Aorta (tissue), 5 donors: ENCODE data around the gene FGF18. TPM values are rescaled to one million over a fixed set of nuclear protein-coding genes. Genes with fewer than 3 reads are reported as not detected.
A peak's percentile ranks its signal among the peaks of the same experiment; 100 is the strongest.

Experiments
- ATAC-seq: fragments of 200-7000 bp; cut with Tn5 transposase; one replicate; pipeline ENCODE4 v1.9.1; 2022; ENCODE audit warnings: moderate library complexity; ENCODE audit not compliant: low FRiP score
- DNase-seq, 2 donors: peaks; one replicate each; pipeline ENCODE4 v3.0.0-alpha.2; 2020
- H3K27ac ChIP-seq, 2 donors: one replicate each; pipeline ENCODE4 v1.5.1; 2013; ENCODE audit warnings: low read length in 2 of 2, mild to moderate bottlenecking in 2 of 2, moderate library complexity in 2 of 2, control low read depth in 1 of 2, inconsistent platforms in 1 of 2, low read depth in 1 of 2
- H3K27me3 ChIP-seq, 2 donors: one replicate each; pipeline ENCODE4 v1.6.1; 2013; ENCODE audit warnings: control low read depth in 1 of 2, low read length in 1 of 2, mild to moderate bottlenecking in 1 of 2, moderate library complexity in 1 of 2; ENCODE audit not compliant: insufficient read depth in 2 of 2, control insufficient read depth in 1 of 2
- H3K36me3 ChIP-seq, 2 donors: one replicate each; pipeline ENCODE4 v1.6.1; 2013; ENCODE audit warnings: control low read depth in 1 of 2, low read length in 1 of 2, mild to moderate bottlenecking in 1 of 2; ENCODE audit not compliant: insufficient read depth in 2 of 2, control insufficient read depth in 1 of 2
- H3K4me1 ChIP-seq, 2 donors: one replicate each; pipeline ENCODE4 v1.6.1; 2013; ENCODE audit warnings: low read length in 2 of 2, control low read depth in 1 of 2, mild to moderate bottlenecking in 1 of 2, moderate library complexity in 1 of 2; ENCODE audit not compliant: insufficient read depth in 2 of 2, control insufficient read depth in 1 of 2
- H3K4me3 ChIP-seq, 2 donors: one replicate each; pipeline ENCODE4 v1.5.1; 2013; ENCODE audit warnings: low read length in 2 of 2, control low read depth in 1 of 2, mild to moderate bottlenecking in 1 of 2
- H3K9me3 ChIP-seq: one replicate; pipeline ENCODE4 v1.6.1; 2013; ENCODE audit warnings: mild to moderate bottlenecking, low read length; ENCODE audit not compliant: control insufficient read depth
- WGBS, 2 donors: extraction: QIAGEN DNeasy Blood & Tissue Kit; methylation state at CpG; one replicate each; pipeline ENCODE4 v1.1.7; 2013; 5-methylcytosine and 5-hydroxymethylcytosine counted together
- intact Hi-C, 2 donors: fragments of 100-400 bp; cut with DNase I; formaldehyde crosslinking; loops; one replicate each; pipeline versions ENCODE4 v1.14.2 to v1.15.0; 2022
- polyA plus RNA-seq, 2 donors: library from polyadenylated mRNA; stranded (reverse); fragments of 200-250 nt; gene quantifications; one replicate each; pipeline ENCODE4 v1.2.3, GENCODE V29; 2013
- total RNA-seq, 2 donors: library from RNA; stranded (reverse); fragmentation: NEBNext Ultra II Directional; extraction: Animal tissue kit (Norgen Biotek cat#: 25700); gene quantifications; one replicate each; pipeline ENCODE4 v1.2.1, GENCODE V29; 2021
- donor health status: healthy with polysubstance abuse.
- donor health status: Bipolar disorder and iron deficiency.
- donor health status: DM: no; HTN: no; CAD: no.
- donor health status: DM: no; HTN: no; CAD: no.
- donor health status: DM: yes; HTN: yes; CAD: no.

Gene FGF18
- total and polyA plus RNA-seq, 4 donors = 2.1 to 15.2 (median 2.9) TPM; not detected in 1

DNA sequence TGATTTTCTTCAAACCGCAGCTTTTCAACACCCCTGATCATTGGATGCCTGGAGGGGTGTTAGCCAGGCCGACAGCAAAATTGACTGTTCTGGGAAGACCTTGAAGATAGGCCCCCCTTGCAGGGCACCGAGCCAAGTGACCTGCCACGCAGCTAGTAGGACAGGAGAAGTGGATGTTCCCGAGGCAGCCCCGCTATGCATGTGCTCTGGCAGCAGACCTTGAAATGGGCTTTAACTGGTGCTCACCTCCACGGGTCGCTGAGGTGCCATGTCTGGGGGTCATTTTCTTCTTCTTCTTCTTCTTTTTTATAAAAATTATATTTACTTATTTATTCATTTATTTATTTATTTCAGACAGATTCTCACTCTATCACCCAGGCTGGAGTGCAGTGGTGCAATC lies 12.6 kb downstream of the FGF18 start:
- intact Hi-C loops = no loop called here
- no peak overlapping the region for H3K4me3 ChIP-seq
- peak; percentile 41 to 52 for DNase-seq
- H3K36me3 ChIP-seq = no peaks in the 10 kb centered on the region
- WGBS, 2 donors = 78 to 79% methylated on average over 8 of the region's 8 CpGs
- H3K27ac ChIP-seq = no peak overlapping the region
- H3K4me1 ChIP-seq = no peaks in the 10 kb centered on the region
- ATAC-seq = no peak
- no peaks in the 10 kb centered on the region for H3K27me3 ChIP-seq
- H3K9me3 ChIP-seq = no peaks in the 10 kb centered on the region

DNA sequence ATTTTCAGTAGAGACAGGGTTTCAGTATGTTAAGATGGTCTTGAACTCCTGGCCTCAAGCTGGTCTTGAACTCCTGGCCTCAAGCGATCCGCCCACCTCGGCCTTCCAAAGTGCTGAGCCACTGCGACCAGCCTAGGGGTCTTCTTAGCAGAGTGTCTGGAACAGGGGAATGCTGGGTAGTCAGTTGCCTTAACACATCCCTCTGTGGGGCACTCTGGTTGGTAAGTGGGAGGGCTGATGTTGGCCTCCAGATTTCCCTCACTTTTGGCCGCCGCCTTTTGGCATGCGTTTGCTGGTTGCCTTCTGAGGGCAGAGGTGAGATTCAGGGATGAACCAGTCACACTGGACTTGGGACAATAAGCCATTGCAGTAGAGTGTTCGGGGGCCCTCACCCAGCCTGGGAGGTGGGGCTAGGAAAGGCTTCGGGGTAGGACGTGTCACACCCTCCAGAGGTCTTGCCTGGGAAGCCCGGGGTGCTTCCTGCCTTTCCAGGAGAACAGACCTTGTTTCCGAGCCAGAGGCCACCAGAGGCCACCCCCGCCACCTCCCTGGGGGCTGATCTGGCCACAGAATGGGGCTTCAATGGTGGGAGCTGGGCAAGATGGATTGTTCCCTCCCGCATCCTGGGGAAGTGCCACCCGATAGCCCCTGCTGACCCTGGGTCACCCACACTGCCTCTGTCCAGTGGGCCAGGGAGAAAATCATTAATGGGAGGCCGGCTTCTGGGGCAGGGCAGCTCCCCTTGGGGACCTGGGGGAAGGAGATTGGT lies 13.3 kb downstream of the FGF18 start:
- 94 to 95% methylated on average over 16 of the region's 16 CpGs for WGBS, 2 donors
- H3K4me3 ChIP-seq = no peak overlapping the region
- H3K4me1 ChIP-seq = no peaks in the 10 kb centered on the region
- ATAC-seq = no peak
- no peak overlapping the region for H3K27ac ChIP-seq
- DNase-seq = peak; percentile 22 to 24
- H3K27me3 ChIP-seq = no peaks in the 10 kb centered on the region
- H3K36me3 ChIP-seq = no peaks in the 10 kb centered on the region
- no peaks in the 10 kb centered on the region for H3K9me3 ChIP-seq
- intact Hi-C loops = no loop called here

DNA sequence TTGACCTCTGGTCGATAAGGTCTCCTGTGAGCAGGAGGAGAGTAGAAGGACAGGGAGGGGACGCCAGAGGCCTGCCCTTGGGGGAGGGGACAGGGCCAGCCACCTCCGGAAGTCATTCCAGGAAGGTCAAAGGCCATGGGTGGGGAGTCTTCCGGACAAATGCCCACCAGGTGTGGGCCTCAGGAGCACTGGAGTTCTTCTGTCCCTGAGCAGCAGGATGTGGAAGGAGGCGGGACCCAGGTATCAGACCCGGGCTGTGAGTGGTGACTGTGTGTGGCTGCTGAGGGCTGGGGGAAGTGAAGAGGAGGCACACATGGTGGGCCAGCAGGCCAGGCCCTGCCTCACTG lies 13.9 kb downstream of the FGF18 start:
- intact Hi-C loops = no loop called here
- no peak for ATAC-seq

DNA sequence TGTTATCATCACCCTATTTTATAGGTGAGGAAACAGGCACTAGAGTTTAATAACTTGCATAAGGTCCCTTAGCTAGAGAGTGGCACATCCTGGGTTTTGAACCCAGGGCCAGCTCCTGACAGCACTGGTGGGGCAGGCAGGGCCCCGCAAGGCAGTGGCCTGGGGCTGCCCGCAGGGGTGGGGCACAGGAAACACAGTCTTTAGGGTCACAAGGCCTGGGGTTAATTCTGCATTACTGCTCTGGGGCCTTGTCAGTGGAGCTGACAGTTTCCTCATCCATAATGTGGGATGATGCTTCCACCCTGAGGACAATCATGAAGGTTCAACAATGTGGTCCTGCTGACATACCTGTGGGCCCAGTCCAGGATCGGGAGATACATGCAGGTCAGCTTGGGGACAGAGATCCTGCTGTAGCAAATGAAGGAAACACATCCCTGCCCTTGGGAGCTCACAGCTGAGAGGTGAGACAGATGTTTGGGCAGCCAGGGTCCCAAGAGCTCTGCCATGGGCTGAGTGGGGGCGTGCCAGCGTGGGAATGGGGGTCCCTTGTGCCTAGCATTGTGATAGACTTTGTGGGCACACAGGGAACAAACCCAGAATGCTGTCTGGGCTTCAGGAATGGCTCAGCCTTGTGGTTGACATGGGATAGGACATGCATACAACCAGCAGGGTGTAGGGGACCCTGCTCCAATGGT lies 14.7 kb downstream of the FGF18 start:
- intact Hi-C loops = no loop called here
- Histone ChIP-seq H3K4me3 (no peak overlapping the region), H3K27me3 (no peaks in the 10 kb centered on the region), H3K36me3 (no peaks in the 10 kb centered on the region), H3K27ac (no peak overlapping the region), H3K9me3 (no peaks in the 10 kb centered on the region), H3K4me1 (no peaks in the 10 kb centered on the region)
- peak; percentile 35 to 48 for DNase-seq
- no peak for ATAC-seq
- 94% methylated on average over 5 of the region's 5 CpGs for WGBS, 2 donors

More for the DNA sequence above, 13.9 kb downstream of the FGF18 start:
- DNase-seq = peak in 1 of 2 donors; percentile 50
- no peak overlapping the region for H3K27ac ChIP-seq
- no peaks in the 10 kb centered on the region for H3K4me1 ChIP-seq
- no peaks in the 10 kb centered on the region for H3K36me3 ChIP-seq
- H3K9me3 ChIP-seq = no peaks in the 10 kb centered on the region
- no peak overlapping the region for H3K4me3 ChIP-seq
- H3K27me3 ChIP-seq = no peaks in the 10 kb centered on the region
- WGBS, 2 donors = 87 to 90% methylated on average over 6 of the region's 6 CpGs

DNA sequence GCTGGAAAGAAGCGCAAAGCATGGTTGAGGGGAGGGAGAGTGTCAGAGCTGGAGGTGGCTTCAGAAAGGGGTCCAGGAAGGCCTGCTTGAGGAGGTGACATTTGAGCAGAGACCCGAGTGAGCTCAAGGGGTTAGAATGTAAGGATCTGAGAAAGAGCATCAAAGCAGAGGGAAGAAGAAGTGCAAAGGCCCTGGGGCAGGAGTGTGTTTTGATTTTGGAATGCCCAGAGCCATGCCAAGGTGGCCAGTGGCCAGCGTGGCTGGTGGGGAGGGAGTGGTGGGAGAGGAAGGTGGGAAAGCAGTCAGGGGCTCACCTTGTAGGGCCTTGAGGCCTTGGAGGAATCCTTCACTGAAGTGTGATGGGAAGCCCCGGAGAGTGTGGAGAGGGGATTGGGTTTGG lies 15.4 kb downstream of the FGF18 start:
- intact Hi-C loops = no loop called here
- no peak overlapping the region for H3K4me3 ChIP-seq
- WGBS, 2 donors = 93 to 96% methylated on average over 4 of the region's 4 CpGs
- H3K27me3 ChIP-seq = no peaks in the 10 kb centered on the region
- H3K9me3 ChIP-seq = no peaks in the 10 kb centered on the region
- H3K27ac ChIP-seq = no peak overlapping the region
- DNase-seq (peak; percentile 14 to 38), ATAC-seq (no peak)
- no peaks in the 10 kb centered on the region for H3K36me3 ChIP-seq
- no peaks in the 10 kb centered on the region for H3K4me1 ChIP-seq

DNA sequence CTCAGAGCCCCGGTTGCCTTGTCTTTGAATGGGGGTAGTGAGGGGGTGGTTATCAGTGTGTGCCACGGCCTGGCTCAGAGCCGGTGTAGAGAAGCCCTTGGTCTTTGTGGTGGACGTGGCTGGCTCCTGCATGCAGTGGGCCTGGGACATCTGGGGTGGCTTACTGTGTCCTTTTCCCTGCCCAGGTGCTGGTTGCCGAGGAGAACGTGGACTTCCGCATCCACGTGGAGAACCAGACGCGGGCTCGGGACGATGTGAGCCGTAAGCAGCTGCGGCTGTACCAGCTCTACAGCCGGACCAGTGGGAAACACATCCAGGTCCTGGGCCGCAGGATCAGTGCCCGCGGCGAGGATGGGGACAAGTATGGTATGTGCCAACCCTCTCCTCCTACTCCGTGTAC lies 16.5 kb downstream of the FGF18 start:
- intact Hi-C loops = no loop called here
- H3K9me3 ChIP-seq = no peaks in the 10 kb centered on the region
- ATAC-seq = no peak
- no peaks in the 10 kb centered on the region for H3K4me1 ChIP-seq
- H3K27me3 ChIP-seq = no peaks in the 10 kb centered on the region
- H3K36me3 ChIP-seq = no peaks in the 10 kb centered on the region
- WGBS, 2 donors = 96 to 97% methylated on average over 20 of the region's 20 CpGs
- H3K27ac ChIP-seq = no peak overlapping the region
- DNase-seq = no peak
- H3K4me3 ChIP-seq = no peak overlapping the region

DNA sequence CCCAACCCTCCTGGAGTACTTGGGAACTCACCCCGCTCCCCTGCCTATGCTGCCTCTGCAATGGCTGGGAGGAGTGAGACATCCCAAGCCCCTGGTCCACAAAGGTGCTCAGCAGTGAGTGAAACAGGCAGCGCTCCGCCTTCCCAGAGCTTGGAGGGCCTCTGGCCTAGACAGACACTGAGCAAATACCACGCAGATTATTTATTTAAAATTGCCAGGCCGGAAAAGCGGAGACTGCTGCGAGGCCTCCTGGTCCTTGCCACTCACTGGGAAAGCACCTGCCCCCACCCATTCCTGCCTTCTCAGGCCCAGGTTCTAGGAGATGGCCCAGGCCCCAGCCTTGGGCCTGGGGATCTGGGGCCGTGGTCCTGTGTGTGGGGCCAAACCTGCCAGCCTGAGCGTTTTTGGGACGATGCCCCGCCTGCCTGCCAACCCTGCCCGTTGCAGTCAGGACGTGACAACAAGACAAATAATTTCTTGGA lies 17.4 kb downstream of the FGF18 start:
- ATAC-seq = no peak
- intact Hi-C loops = no loop called here

DNA sequence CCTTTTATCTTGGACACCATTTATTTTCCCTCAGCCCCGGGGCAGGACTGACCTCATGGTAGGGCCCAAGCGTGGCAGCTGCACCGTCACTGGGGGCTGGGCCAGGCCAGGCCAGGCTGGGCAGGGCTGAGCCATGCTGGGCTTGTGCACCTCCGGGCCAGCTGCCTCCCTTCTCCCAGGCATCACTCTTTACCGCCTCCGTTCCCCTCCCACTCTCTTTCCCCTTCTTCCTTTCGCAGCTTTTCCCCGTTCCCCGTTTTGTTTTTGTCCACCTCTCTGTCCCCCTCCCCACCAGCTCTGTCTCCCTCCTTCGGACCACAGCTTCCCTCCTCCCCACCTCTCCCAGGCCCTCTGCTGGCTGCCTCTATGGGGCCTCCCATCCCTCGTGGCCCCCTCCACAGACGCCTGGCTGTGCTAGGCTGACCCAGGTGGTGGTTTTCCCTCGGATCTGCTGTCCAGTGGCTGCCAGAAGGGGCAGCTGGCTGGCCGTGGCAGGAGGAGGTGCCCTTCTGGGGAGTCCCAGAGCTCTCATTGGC lies 17.9 kb downstream of the FGF18 start:
- Histone ChIP-seq H3K27ac (no peak overlapping the region), H3K4me3 (no peak overlapping the region), H3K27me3 (no peaks in the 10 kb centered on the region), H3K9me3 (no peaks in the 10 kb centered on the region), H3K36me3 (no peaks in the 10 kb centered on the region), H3K4me1 (no peaks in the 10 kb centered on the region)
- ATAC-seq (no peak), DNase-seq (no peak)
- intact Hi-C loops = no loop called here
- WGBS, 2 donors = 10 to 24% methylated on average over 14 of the region's 14 CpGs

More for the DNA sequence above, 17.4 kb downstream of the FGF18 start:
- no peaks in the 10 kb centered on the region for H3K27me3 ChIP-seq
- no peak for DNase-seq
- H3K27ac ChIP-seq = no peak overlapping the region
- WGBS, 2 donors = 42 to 49% methylated on average over 13 of the region's 13 CpGs
- no peaks in the 10 kb centered on the region for H3K9me3 ChIP-seq
- no peaks in the 10 kb centered on the region for H3K36me3 ChIP-seq
- no peak overlapping the region for H3K4me3 ChIP-seq
- H3K4me1 ChIP-seq = no peaks in the 10 kb centered on the region

DNA sequence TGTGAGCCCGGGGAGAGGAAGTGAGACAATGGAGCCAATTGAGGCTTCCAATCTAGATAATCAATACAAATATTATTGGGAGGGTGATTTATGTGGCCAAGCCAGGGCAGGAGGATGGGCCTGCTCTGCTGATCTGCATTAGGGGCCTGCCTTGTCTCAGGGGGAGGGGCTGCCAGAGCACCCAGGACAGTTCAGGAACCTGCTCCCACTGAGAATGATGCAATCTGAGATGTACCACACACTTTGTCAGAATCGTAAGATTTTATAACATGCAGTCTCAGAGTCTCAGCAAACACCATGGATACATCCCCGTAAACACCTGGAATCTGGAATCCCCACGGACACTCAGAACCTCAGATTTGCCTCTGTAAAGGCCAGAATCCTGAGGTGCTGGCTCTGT lies 19.3 kb downstream of the FGF18 start:
- Histone ChIP-seq H3K4me3 (no peak overlapping the region), H3K27me3 (no peaks in the 10 kb centered on the region), H3K4me1 (no peaks in the 10 kb centered on the region), H3K27ac (no peak overlapping the region), H3K36me3 (no peaks in the 10 kb centered on the region), H3K9me3 (no peaks in the 10 kb centered on the region)
- WGBS, 2 donors = 93 to 95% methylated on average over 4 of the region's 4 CpGs
- no peak for DNase-seq
- intact Hi-C loops = no loop called here
- ATAC-seq = no peak
